Activated T-helper 1 cell treated with Interleukin-2 at 50 U/mL for 16 hours (primary cell): ENCODE results near the gene CMPK1.

Source experiments
- DNase-seq: peaks from one replicate; pipeline ENCODE4 v3.0.0-alpha.2; 2020; ENCODE audit warnings: low read depth

CMPK1 gene

DNA sequence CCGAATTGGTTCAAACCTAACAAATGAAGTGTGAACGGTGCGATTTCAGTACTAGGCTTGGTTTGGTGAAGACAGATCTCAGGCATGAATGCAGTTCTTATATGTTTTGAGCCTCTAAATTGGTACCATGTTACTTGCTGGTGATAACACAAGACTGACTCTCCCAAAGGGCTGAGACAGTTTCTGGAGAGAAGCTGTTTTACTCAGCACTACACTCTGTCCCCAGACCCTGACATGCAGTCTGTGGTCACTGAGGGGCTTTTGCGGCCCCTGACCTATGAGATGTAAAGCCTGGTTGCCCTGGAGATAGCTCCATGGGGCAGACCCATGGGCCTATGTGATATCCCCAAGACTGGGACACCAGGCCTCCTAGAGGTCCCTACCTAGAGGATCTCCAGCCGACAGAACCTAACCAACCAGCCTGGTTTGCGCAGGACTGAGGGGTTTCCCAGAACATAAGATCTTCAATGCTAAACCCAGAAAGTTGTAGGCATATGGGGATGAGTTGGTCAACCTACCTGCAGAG, 63.1 kb downstream of the CMPK1 start:
- no peak for DNase-seq

DNA sequence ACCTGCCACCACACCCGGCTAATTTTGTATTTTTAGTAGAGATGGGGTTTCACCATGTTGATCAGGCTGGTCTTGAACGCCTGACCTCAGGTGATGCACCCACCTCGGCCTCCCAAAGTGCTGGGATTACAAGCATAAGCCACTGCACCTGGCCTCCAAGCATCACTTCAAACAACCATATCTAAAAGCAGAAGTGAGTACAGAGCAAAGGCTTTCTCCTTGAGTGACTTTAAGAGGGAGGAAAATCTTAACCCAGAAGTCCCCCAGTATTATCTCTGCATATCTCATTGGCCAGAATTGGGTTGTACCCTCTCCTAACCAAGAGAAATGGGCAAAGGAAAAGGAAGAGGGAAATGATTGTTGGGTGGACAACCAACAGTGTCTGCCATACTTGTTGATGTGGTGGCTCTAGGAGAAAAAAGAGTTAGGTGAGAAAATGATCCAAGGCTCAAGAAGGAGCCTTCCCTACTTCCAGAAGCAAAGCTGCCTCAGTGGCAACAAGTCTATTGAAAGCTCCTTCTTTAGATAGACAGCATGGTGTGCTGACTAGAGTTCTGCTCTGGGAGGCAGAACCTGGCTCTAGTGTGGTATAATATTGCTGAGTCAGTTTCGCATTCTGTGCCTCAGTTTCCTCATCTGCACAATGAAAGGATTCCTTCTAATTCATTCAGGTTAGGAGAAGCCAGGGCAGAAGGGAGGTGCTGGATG, 65.7 kb downstream of the CMPK1 start:
- no peak for DNase-seq

DNA sequence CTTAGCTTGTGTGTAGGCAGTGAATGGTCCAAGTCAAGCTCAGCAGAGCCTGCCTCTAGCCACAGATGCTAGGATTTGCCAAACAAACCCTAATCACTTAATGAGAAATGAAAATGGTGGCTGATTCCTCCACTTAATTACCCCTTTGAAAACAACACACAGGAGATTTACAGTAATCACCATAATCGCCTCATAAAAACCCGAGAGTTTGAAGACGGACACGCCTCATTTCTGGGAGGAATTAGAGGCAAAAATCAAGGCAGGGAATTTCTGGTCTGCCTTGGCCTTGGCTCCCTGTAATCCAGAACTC, 66.2 kb downstream of the CMPK1 start:
- DNase-seq = no peak

DNA sequence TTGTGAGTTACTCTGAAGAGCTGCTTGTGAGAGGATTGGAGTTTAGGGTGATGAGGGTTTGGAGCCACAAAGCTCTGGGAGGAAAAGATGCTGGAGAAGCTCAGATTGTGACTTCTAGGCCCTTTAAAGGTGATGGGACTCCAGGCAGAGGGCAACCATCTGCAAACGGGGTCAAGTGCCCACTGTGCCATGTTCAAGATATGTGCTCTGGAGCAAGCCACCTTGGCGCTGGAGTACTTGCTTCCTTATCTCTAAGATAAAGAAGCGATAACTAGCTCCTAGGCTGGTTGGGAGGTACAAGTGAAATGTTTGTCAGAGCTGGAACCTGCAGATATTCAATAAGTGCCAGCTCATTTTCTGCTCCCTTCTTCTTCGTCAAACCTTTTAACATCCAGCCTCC, 68.2 kb downstream of the CMPK1 start:
- DNase-seq = no peak

DNA sequence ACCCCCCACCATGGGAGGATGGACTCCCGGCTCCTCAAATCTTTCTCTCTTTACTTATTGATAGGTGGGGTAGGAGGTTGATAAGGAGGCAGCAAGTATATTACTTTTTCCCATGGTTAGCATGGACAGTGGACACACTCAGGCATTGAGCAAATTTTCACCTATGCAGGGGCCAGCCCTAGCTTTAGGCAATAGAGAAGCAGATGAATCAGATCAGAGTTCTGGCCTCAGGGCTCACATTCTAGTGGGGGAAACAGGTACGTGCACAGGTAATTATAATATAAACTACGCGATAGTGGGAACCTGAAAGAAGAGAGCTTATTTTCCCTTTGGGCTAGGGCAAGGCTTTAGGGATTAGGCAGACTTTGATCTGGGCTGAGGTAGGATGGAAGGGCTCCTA, 69.0 kb downstream of the CMPK1 start:
- no peak for DNase-seq

DNA sequence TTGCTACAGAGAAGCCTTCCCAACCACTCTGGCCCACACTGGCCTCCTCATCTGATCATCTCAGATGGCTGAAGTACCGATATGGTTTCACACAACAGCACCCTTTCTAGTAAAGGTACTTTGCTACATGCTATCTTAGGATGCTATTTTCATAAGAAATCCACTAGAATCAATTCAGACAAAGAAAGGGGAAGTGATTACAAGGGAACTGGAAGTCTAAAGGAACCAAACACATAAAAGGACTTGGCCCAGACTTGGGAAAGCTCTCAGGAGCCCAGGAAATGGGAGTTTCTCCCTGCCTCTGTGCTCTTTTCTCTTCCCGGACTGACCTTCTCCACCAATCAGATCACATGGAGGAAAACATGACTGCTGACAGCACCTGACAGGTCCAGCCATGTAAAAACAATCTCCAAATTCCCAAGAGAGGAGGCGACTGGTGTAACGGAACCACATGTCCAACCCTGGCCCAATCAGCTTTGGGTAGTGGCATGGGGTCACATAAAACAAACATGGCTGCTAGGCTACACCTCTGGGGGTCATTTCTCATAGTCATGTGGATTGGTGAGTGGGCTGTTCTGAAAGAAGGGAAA, 69.8 kb downstream of the CMPK1 start:
- no peak for DNase-seq

DNA sequence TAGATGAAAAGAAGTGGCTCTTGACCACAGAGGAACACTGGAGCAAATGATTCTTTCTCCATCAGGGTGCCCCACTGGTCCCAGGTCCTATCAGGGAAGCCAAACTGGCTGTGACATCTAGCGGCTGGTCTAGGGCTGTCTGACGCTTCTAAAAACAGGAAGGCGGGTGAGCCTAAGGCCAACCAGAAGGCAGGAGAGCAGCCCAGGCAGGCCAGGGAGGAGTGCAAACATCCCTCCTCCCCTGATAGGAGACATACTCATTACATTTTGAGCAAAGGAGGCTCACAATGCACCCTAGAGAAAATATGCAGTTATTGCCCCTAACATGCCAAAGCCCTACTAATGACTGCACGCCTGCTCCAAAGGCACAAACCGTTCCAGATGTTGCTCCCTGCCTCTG, 72.1 kb downstream of the CMPK1 start:
- no peak for DNase-seq

DNA sequence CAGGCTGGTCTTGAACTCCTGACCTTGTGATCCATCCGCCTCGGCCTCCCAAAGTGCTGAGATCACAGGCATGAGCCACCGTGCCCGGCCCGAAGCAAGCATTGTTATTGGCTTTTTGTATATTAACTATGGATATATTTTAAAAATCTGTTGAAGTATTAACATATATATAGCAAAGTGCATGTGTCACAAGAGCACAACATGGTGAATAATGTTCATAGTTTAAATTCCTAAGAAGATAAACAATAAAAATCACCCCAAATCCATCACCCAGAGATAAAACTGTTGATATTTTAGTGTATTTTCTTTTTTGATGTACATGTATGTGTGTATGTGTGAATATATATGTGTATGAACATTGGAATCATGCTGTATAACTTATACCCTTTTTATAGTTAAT, 73.4 kb downstream of the CMPK1 start:
- no peak for DNase-seq

DNA sequence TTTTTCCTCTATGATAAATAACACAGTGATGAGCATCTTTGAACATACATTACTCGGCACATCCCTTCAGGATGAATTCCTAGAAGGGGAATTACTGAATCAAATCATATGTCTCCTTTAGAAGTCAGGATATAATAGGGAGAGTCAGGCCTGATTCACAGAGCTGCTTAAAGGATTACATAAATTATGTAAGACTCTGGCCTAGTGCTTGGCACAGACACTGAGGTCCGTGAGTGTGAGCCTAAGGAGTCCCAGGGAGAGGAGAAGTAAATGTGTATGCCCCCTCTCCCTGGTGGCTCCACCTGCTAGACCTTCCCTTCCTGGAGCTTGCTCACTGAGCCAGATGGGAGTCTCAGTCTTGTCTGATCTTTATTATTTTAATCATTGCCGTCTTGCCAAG, 73.9 kb downstream of the CMPK1 start:
- DNase-seq = no peak

DNA sequence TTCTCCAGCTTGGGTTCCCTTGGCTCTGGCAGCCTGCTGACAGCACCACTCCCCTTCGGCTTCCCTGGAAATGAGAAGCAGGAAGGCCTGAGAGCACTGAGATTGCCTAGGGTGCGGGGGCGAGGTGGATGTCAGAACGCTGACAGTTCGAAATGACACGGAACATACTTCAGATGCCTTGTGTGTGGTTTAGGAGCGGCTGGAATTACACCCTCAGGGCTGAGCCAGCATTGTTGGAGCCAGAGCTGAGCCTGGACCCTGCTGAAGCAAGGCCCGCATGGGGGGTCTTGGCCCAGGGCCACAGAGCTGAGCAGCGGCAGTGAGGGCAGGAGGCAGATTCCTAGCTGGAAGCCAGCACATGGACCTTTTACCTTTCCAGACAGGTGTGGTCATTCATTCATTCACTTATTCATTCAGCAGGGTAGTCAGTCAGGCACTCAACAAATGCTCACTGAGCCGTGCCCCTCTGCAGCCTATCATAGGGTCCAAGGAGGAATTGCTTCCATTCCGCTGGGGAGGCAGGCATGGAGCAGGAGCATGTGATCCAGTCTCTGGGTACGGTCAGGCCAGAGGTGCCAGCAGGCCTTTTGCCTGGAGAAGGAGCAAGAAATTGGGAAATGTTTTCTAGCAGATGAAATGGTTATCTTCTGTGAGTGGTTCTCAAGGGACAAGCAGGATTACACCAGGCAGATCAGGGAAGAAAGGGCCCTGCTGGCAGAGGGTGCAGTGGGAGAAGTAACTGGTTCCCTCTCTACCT, 75.9 kb downstream of the CMPK1 start:
- no peak for DNase-seq

DNA sequence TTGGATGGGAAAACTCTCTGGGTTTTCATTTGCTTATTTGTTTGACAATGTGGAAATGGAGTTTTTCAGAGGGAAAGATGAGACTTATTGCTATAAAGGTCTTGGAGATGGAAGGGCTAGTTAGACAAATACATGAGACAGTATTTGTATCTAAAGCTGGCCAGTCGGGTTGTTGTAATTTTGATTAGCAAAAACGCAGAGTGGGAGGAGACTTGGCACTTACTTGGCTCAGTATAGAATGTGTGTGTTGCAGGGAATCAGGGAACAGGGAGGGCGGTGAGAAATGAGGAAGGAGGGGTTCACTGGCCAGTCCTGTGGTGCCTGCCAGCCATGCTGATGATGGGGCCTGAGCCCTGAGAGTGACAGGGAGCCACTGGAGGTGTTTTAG, 76.5 kb downstream of the CMPK1 start:
- no peak for DNase-seq

DNA sequence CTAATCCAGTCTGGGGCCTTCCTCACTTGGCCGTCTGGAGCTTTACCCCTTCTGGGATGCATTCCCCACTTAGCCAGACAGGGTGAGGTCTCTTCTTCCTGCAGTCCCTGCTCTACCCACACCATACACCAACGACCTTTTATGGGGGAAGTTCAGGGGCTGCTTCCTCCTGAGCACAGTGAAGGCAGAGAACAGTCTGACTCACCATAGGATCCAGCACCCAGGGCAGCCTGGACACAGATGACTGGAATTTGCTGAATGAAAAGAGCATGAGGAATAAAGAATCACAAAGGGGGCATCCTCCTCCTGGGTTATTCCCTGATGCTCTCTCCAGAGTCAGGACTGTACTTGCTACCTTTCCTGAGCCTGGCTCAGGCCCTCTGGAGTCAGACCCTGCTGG, 77.8 kb downstream of the CMPK1 start:
- no peak for DNase-seq

DNA sequence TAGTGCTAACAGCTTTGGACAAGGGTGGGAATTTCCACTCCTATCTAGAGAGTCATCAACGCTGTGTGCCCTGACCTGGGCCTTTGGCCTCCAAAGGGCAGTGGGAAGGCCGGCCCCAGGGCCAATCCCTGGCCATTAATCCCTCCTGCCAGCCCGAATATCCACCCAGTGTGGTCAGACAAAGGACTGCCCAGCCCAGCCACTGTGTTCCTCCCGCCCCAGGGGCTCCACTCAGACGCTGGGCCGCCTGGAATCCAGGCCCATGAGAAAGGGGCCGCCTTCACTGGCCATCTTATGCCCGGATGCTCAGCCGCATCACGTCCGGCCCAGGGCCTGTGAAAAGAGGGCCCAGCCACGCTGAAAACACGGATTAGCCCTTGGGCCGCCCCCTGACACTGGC, 78.8 kb downstream of the CMPK1 start:
- no peak for DNase-seq

DNA sequence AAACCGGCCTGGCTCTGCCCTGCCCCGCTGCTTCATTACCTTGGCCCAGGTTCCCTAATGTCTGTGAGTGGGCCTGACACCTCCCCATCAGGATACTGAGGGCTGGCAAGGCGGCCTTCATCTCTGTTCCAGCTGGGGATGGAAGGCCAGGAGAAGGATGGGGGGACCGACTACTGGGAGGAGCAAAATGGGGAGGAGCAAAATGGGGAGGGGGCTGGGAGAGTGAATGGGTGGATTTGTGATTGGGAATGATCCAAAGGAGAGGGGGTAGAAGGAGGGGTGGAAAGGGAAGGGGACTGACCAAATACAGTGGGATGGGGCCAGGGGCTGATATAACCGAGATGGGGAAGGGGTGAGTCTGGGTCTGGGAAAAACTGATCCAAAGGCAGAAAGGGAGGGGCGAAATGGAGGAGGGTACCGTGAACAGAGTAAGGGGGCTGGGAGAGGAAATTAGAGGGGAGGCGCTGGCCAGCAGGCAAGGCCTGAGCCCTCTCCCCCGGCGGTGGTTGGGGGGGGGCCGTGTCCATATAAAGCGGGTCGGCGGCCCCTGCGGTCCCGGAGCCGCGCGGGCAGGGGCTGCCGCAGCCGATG, 82.2 kb downstream of the CMPK1 start, which contains the start of gene FOXE3:
FOXE3 (plus strand) TSS at position 558 of the 591 bp plus-strand sequence; CDS start at position 589, 31 bp downstream.
- no peak for DNase-seq

DNA sequence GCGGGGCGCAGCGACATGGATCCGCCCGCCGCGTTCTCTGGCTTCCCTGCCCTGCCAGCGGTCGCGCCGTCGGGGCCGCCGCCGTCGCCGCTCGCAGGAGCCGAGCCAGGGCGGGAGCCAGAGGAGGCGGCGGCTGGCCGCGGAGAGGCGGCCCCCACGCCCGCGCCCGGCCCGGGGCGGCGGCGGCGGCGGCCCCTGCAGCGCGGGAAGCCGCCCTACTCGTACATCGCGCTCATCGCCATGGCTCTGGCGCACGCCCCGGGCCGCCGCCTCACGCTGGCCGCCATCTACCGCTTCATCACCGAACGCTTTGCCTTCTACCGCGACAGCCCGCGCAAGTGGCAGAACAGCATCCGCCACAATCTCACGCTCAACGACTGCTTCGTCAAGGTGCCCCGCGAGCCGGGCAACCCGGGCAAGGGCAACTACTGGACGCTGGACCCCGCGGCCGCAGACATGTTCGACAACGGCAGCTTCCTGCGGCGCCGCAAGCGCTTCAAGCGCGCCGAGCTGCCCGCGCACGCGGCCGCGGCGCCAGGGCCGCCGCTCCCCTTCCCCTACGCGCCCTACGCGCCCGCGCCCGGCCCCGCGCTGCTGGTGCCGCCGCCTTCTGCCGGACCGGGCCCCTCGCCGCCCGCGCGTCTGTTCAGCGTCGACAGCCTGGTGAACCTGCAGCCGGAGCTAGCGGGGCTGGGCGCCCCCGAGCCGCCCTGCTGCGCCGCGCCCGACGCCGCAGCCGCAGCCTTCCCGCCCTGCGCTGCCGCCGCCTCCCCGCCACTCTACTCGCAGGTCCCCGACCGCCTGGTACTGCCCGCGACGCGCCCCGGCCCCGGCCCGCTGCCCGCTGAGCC, 83.0 kb downstream of the CMPK1 start:
- no peak for DNase-seq

DNA sequence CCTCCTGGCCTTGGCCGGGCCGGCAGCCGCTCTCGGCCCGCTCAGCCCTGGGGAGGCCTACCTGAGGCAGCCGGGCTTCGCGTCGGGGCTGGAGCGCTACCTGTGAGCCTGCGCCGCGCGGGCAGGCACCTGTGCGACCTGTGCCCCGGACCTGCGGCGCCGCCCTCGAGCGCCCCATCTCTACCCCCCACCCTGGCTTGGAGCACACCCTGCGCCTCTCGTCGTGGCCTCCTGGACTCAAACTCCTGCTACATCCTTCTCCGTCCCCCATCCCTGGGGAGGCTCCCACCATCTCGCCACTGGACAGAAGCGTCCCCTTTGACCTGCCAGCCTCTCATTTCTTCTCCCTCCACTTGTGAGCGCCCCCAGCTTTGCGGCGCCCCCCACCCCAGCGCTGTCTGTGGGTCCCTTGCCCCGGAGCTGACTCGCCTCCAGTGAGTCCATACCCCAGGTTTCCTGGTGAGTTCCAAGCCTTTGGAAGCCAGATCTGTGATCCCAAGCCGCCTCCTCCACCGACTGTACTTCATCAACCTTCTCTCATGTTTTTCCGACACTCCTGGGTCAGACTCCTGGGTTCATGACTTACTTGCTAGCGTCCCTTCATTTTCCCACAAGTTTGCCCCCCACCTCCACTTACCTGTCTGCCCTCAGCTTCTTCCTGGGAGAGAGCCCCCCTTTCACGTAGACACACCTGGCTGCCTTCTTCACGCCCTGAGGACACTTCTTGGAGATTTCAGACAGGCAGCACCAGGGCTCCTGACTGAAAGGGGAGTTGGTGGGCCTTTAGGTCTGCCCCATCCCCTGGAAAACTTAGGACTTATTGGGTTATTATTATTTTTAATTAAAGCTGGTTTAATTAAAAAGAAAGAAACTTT, 83.8 kb downstream of the CMPK1 start:
- no peak for DNase-seq

DNA sequence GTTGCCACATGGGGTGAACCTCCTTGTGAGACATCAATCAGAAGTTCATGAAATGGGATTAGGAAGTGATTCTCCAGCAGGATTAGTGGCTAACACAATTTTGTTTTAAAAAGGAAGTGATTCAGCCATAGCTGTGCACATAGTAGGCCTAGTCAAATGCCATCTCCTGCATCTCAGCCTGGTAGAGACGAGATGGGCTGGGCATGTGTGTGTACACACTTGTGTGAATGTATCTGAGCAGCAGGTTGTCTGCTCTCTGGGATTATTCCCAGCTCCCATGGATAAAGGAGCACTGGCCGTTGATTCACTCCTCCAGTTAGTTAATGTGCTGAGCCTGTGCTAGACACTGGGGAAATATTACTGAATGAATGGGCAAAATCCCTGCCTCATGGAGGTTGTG, 84.5 kb downstream of the CMPK1 start:
- no peak for DNase-seq

DNA sequence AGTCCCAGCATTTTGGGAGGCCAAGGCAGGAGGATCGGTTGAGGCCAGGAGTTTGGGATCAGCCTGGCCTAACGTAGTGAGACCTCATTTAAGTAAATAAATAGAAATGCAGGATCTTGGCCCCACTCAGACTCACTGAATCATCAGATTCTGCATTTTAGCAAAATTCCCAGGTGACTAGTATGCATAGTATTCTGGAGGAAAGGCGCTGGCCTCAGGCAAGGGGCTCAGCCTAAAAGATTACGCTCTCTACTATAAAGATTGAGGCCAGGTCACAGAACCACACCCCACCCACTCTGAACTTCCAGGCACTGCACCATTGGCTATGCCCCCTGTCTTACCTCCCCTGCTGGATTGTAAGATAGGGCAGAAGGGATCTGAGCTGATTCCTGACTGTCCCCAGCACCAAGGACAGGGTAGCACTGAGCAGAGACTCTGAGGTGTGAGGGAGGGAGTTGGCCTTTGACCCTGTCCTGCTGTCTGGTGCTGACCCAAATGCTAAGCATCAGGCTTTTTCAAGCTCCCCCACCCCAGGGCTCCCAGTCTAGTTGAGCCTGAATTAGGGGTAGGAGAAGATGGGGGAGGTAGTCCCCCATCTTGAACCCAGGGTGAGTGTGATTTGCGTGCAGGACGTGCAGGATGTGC, 85.2 kb downstream of the CMPK1 start:
- DNase-seq = no peak

DNA sequence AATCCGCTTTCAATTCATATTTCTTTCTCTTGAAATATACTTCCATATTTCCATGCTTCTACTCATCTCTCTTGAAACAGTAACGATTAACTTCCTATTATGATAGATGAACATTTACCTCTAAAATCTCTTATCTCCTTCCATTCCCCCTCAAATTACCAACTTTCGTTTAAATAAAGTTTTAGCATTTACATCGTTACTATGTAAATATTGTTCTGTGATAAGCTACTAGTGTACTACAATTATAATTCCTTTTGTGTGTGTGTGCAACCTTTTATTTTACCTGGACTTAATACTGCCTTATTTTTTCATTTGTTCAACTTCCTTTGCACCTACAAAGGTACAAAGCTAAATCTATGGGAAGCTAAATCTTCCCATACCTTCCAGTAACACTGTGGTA, 87.0 kb downstream of the CMPK1 start:
- no peak for DNase-seq

DNA sequence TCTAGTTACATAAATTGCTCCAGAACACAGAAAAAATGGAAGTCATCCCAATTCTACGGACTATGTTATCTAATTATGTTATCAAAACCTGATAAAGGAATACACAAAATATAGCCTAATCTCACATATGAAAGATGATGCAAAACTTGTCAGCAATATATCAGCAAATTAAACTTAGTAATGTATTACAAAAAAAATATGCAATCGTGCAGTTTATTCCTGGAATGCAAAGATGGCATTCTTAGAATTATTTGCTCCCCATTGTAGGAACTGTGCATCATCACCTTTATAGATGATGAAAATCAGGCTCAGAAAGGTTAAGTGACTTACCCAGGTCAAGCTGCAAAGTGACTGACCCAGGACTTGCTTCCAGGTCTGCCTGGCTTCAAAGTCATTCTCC, 90.3 kb downstream of the CMPK1 start:
- no peak for DNase-seq
